NCI-H146 treated with DMSO at 0.1 percent for 48 hours (cell line): ENCODE data around the gene XPNPEP3.
"Not testable (repeated sequence)": the region's sequence is repeated elsewhere in the genome, so short reads cannot be mapped to it uniquely, and the experiment has no call there.

ENCODE experiments used
- DNase-seq: peaks from one replicate; lab custom pipeline; 2025; ENCODE audit not compliant: unreplicated experiment; lab: John Stamatoyannopoulos, UW

XPNPEP3 gene

DNA sequence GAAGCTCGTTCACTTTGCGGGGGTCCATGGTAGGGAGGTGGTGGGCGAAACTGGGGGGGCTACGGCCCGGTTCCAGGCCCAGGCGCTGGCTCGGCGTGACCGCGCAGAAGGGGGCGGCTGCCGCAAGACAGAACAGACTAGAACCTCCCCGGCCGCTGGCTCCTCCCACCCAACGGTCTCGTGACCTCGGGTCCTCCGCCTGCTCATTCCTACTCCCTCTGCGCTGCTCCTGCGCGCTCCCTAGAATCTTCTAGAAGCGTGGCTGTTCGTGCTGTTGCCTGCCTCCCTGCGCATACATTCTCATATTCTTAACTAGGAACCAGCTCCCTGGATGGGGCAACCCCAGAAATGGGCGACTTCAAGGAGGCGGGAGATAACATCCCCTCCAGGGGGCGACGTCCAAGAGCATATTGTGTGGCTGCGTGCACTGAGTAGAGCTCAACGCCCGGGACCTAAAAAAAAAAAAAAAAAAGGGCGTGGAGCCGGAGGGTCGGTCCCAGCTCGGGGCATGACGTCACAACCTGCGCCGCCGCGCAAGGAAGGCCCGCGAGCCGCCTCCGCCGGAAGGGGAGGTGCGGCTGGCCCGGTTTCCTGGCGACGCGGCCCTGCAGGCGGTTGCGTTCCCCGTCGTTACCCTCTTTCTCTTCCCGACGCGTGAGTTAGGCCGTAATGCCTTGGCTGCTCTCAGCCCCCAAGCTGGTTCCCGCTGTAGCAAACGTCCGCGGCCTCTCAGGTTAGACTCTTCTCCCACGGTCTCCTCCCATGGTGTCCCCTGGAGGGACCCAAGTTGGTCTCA lies at the start of gene XPNPEP3, which contains the start of gene ST13:
Gene XPNPEP3, plus strand, starts transcription at position 636 of the 796 bp plus-strand sequence. Its CDS starts 34 bp downstream, at position 670.
Gene ST13, minus strand, starts transcription at position 127 of the 796 bp plus-strand sequence. Its CDS starts 99 bp downstream, at position 28.
- peak; percentile 85 for DNase-seq

DNA sequence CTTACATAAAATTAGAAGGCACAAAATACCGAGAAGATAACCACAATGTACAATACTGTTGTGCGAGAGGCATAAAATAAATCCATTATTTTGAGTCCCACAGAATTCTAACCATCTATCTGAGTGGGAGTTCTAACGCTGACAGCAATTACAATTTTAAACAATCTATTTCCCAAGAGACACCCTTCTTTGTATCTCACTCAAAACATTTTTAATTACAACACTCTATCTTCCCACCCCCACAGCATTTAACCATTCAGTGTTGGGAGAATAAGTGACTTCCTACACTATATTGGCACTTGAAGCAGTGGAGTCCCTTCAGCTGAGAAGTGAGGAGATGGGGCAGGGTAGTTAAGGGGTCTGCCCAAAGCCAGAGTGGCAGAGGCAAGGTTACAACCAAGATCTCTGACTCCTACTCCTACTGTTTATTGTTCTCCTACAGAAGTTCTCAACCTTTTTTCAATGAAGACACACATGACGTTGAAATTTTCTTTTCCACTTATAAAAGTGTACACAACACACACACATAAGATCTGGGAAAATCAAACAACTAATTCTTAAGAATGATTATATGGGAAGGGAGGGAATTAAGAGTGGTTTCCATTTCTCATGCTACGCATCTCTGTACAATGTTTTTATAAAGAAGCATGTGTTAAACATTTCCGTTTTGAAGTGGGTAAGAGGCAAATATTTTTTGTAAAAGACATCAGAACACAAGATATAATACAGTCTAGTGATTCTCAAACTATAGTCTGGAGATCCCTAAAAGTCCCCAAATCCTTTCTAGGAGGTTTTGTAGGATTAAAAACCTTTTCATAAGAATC lies 48.7 kb upstream of the XPNPEP3 start:
- DNase-seq = no peak

DNA sequence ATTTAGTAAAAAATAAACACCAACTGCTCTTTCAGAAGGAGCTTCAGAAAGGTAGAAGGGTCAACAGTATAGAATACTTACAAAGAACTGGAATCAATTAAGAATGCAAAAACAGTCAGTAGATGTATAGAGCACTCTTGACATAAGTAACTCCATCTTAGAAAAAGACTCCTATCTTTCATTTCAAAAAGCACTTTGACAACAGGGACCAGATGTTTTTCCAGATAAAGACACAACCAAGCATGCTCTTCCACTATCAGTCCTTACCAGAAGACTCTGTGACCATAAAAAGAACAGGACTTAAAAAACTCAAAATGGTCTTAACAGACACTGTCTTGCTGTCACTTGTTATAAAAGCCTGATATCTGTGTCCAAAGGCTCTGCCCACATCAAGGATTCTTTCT lies 43.0 kb upstream of the XPNPEP3 start:
- no peak for DNase-seq

DNA sequence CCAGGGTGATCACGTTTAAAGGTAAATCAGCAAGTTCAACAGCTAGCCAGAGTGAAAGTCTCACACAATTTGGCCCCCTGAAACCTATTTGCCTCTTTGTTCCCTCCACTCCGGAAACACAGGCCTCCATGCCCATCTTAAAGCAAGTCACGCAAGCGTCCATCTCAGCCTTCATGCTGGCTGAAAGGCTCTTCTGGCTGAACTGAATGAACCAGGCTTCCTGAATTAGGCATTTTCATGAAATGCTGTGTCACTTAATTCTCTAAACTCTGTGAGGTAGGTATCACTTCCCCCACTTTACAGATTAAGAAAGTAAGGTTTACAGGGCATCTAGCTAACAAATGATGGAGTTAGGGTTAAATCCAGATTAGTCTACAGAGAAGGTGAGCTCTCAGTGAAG lies 39.2 kb upstream of the XPNPEP3 start:
- no peak for DNase-seq

DNA sequence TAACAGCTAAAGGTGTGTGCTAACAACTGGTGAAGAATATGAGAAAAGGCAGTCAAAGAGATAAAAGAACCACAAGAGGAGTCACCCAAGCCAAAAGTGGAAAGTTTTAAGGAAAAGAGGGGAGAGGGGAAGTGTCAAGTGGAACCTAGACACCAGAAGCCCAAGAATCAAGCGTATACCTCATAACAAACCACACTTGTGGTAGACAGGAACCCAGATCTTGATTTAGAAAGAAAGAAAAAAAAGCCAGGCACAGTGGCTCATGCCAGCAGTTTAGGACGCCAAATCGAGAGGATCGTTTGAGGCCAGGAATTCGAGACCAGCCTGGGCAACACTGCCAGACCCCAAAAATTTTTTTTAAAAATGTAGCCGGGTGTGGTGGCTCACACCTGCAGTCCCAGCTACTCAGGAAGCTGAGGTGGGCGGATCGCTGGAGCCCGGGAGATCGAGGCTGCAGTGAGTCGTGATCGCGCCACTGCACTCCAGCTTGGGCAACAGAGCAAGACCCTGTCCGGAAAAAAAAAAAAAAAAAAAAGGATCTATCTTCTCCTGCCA lies 38.7 kb upstream of the XPNPEP3 start:
- no peak for DNase-seq

DNA sequence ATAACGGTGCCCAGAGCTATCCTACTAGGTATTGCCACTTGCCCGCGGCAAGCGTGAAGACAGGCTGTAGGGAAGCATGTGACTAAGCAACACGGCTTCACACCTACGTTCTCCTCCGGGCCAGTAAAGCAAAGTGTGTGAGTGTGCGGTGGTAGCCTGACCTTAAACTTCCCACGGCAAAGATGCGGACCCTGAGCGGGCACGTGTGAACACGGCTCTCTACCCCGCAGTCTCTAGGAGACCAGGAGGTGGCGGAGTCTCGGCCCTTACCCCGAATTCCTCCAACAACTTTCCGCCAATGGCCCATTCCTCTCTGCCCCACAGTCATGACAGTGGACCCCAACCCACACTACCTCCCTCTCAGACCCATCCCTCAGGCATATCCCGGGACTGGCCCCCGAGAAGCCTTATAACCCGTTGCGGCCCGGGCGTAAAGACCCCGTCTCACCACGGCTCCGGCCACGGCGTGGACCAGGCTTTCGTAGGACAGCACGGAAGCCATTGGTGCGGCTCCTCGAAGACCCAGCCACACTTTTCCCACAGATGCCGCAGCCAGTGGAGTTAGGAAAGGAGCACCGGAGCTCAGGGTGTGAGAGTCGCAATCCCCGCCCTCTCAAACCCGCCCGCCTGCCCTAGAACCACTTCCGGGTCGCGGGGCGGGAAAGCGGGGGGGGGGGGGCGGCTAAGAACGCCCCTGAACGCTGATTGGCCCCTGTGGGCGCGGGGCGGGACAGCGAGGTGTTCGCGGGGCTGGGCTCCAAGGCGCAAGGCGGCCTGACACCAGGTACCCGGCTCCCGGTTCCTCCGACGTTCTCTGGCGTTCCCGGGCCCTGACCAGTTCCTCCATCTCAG lies 38.0 kb upstream of the XPNPEP3 start, which contains the start of gene SLC25A17:
Gene SLC25A17, minus strand, starts transcription at position 600 of the 852 bp plus-strand sequence. Its CDS starts 98 bp downstream, at position 502.
- peak; percentile 50 for DNase-seq

DNA sequence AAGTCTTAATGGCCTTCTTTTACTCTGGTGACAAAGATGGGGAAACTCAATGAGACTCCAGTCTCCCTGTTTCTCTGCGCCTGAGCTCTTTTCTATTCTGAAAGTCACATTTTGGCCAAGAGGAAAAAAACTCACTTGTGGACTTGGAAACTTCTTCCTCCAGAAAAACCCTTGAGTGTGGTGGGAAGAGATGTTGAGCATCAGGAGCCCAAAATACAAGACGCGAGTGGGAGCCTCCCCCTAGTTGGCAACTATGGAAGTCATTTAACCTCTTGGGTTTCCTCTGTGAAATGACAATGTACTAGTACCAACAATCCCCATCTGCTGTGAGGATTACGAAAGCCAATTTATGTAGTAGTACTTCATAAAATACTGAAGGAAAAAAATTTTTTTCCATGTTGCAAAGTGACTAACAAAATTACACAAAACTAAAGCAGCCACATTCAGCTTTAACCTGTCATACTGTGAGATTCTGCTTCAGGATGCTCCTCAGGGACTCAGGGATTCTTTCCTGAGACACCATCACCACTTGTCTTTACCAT lies 37.3 kb upstream of the XPNPEP3 start:
- peak; percentile 18 for DNase-seq

DNA sequence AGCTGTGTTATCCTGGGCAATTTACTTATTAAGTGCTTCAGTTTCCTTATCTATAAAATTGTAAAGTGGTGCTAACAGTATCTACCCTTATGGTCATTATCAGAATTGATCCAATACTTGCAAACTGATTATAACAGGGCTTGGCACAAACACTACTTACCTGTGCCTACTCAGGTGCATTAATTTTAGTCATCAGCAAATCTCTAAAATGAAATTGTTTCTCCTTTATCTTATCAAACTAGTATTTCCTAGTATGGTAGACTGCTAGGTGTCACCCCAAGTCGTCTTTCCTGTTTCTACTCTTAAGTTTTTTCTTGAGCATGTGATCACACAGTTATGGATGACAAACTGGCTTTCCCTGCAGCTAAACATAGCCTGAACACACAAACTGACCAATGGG lies 33.5 kb upstream of the XPNPEP3 start:
- DNase-seq = no peak

DNA sequence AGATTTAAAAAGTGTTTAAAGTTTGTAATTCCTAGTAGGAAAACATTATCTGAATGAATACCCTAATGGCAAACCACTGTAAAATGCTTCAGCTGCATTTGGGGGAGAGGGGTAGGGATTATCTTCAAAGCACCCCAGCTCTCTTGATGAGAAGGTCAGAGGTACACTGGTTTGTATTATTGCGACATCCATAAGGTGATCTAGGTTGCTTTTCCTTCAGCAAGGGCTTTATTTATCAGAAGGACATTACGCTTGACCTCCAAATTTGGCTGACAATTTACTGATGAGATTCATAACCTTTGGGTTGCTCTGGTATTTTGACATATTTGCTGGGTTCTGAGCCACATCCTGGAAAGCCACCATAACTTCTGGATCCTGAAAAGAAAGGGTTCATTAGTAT lies 30.7 kb upstream of the XPNPEP3 start:
- not testable (repeated sequence) for DNase-seq

DNA sequence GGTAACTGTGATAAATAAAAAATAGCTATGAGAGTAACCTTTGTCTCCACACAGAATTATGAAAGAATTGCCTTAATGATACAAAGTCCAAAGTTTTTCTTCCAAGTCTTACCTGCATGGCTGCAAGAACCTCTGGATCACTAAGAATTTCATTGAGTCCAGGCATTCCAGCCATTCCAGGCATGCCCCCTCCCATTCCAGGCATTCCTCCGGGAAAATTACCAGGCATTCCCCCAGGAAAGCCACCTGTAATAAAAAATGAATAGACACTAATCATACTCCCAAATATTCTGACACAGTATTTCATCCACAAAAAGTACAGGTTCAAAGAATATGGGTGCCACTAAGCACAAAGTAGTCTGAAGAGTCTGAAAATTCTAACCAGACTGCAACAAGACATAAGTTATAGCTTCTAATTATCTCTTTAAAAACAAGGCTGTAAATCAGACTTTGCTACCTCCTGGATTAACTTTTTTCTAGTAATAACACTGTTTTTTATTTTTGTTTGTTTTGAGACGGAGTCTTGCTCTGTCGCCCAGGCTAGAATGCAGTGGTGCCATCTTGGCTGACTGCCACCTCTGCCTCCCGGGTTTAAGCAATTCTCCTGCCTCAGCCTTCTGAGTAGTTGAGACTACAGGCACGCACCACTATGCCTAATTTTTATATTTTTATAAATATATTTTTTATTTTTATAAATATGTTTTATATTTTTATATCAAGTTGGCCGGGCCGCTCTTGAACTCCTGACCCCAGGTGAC lies 29.8 kb upstream of the XPNPEP3 start:
- no peak for DNase-seq

DNA sequence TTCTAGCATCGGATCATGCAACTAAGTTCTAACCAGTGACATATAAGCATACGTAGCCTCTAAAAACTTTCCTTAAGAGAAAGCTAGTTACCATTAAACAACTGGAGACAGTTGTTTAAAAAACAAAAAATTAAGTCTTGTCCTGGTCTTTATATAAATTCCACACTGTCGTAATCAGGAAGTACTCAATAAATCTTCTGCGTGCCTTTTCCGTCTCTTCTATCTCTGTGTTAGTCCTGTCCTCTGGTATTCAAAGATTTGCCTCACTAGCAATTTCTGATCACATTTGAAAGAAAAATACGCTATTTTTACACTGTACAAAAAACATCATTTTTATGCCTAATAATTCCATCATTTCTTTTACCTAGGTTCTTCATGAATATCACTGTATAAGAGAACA lies 27.8 kb upstream of the XPNPEP3 start:
- no peak for DNase-seq

DNA sequence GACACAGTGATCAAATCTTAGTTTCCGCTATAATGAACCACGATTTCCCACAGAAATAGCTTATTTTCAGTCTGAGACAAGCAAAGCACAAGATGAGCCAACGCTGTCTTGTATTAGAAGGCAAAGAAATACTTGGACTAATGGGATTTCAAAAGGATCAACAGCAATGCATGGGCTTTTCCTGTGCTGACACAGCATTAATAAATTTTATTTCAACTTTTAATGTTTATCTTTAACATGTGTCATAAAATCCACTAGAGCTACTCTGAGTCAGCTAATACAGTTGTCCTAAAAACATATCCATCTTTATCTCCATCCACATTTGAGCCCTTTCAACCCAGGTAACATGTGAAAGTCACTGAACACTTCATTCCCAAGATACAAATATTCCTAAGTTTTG lies 22.3 kb upstream of the XPNPEP3 start:
- no peak for DNase-seq

DNA sequence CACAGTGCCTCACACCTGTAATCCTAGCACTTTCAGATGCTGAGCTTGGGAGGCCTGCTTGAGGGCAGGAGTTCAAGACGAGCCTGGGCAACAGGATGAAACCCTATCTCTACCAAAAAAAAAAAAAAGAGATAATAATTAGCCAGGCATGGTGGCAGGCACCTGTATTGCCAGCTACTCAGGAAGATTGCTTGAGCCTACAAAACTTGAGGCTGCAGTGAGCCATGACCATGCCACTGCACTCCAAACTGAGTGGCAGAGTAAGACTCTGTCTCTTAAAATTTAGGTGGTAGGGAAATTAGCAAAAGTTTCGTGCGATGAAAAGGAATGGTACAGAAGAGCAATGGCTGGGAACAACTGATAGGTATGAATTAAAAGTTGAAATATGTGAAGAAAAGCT lies 18.5 kb upstream of the XPNPEP3 start:
- DNase-seq = no peak

DNA sequence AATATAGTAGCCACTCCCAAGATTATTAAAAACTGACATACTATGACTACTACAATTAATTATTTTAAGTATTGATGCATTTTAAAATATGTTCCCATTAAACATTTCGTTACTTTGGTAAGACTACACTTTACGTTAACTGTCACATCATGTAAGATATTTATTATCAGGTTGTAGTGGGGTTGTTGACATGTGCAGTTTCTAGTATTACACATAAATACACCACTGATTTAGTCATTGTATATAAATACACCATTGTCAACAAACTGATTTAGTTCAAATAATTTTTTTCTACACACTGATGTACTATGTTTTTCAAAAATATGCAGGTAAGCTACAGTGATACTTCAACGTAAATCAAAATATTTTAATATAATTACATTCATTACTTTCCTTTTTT lies 12.0 kb upstream of the XPNPEP3 start:
- DNase-seq = no peak

DNA sequence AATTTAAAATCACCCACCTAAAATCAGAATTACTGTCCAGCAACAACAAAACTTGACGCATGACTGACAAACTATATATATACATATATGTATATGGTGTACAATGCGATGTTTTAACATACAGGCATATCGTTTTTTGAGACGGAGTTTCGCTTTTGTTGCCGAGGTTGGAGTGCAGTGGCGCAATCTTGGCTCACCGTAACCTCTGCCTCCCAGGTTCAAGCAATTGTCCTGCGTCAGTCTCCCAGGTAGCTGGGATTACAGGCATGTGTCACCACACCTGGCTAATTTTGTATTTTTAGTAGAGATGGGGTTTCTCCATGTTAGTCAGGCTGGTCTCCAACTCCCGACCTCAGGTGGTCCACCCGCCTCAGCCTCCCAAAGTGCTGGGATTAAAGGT lies 11.1 kb upstream of the XPNPEP3 start:
- DNase-seq = not testable (repeated sequence)

DNA sequence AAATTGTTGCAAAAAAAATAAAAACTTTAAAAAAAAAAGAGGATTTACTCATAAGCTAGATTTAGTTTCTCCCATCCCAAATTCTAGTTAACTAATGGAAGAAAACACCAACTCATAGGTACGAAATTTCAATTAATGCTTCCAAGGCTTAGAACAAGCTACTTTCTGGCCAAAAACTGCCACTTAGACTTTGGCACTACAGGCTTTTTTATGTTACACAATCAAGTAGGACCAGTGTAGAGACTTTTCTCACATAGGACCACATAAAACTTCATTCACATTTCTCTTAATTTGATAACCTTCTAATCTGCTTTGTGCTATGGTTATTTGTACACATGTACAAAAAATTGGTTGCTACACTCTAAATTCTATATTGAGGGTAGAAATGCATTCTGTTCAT lies 3.6 kb upstream of the XPNPEP3 start:
- no peak for DNase-seq

DNA sequence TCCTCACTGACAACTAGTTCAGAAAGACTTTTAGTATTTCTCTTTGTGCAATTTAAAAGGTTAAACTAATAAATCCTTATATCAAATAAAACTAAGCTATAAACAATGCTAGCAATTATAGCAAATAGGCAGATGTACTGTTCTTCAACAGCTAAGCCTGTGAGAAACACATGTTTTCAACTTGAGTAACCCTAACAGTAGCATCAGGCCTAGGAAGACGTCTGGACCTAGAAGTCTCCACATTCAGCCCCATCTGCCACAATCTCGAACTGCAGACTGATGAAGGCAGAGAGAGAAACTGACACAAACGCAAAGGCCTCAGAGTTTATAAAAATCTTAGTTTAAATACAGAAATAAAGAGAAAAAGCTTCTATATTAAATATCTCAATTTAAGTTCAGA lies 3.0 kb upstream of the XPNPEP3 start:
- no peak for DNase-seq

DNA sequence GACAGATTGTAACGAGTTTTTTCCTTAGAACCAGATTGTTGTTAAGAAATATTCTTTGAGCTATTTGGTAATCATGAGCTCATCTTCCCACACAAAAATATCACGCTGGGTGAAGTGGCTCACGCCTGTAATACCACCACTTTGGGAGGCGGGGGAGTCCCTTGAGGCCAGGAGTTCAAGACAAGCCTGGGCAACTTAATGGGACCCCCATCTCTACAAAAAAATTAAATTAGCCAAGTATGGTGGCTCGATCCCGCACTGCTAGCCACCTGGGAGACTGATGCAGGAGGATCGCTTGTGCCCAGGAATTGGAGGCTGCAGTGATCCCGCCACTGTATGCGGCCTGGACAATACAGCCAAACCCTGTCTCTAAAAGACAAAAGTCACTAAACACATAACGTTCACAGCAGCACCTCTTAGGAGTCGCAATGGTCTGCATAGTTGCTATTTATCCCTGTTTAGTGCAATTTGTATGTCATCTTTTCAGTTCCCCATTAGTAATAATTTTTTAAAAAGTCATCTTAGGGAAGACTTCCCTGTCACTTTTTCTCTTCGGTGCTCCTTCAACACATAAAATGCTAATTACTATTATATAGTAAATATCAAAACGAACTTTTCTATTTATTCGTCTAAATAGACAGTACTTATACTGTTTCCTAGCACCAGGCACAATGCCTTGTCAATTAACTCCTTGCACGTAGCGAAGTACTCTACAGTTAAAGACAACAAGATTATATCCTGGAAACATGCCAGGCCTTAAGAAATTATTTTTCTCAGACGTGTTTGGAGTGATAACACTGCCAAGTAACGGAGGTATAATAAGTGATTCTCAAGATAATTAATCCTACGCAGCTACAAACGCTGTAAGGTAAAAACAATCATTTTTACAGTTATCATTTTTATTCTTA lies 1.6 kb upstream of the XPNPEP3 start:
- no peak for DNase-seq
